PC-3 (cell line): ENCODE measurements around the gene ZNF385B. TPM values are rescaled to one million over a fixed set of nuclear protein-coding genes. Genes with fewer than 3 reads are reported as not detected.

Experiments
- ATAC-seq: fragments of 200-7000 bp; cut with Tn5 transposase; 2 replicates; pipeline ENCODE4 v1.9.1; 2020; ENCODE audit warnings: mild to moderate bottlenecking, moderate library complexity
- BruUV-seq: library from RNA; stranded (reverse); fragments of 400-500 nt; replicated peaks from 2 replicates; lab custom pipeline; 2021; lab: Mats Ljungman, UMichigan
- CTCF ChIA-PET: fragments of 300-600 bp; sonication (Branson Sonifier 250); formaldehyde crosslinking; loops from one replicate; lab custom pipeline; 2022; ENCODE audit warnings: antibody characterized with exemption; lab: Charles Lee
- POLR2A ChIA-PET: fragments of 300-600 bp; sonication (Branson Sonifier 250); formaldehyde crosslinking; loops from one replicate; lab custom pipeline; 2022; ENCODE audit warnings: antibody characterized with exemption; ENCODE audit not compliant: unreplicated experiment; lab: Charles Lee
- DNase-seq: peaks from one replicate; pipeline ENCODE4 v3.0.0-alpha.2; 2015
- H2AFZ ChIP-seq: fragments of 300-600 bp; sonication (generic); 2 replicates; pipeline ENCODE4 v1.6.0; 2016; ENCODE audit warnings: antibody characterized with exemption, low read length
- H3F3A ChIP-seq: fragments of 300-600 bp; sonication (generic); one replicate; pipeline ENCODE4 v1.6.0; 2017; ENCODE audit warnings: antibody characterized with exemption, low read length, control low read depth, mild to moderate bottlenecking; ENCODE audit not compliant: unreplicated experiment
- H3K27ac ChIP-seq: fragments of 300-600 bp; sonication (generic); 2 replicates; pipeline ENCODE4 v1.5.1; 2016; ENCODE audit warnings: mild to moderate bottlenecking, low read length
- H3K27me3 ChIP-seq: fragments of 300-600 bp; sonication (generic); 2 replicates; pipeline ENCODE4 v1.6.1; 2016; ENCODE audit warnings: low read length, mixed read lengths
- H3K36me3 ChIP-seq: fragments of 300-600 bp; sonication (generic); 2 replicates; pipeline ENCODE4 v1.6.1; 2016; ENCODE audit warnings: low read depth, mixed run types, low read length, mixed read lengths
- H3K4me1 ChIP-seq: fragments of 300-600 bp; sonication (generic); 2 replicates; pipeline ENCODE4 v1.5.1; 2016; ENCODE audit warnings: low read length; ENCODE audit not compliant: insufficient read depth
- H3K4me2 ChIP-seq: fragments of 300-600 bp; sonication (generic); 2 replicates; pipeline ENCODE4 v1.6.0; 2016; ENCODE audit warnings: low read length
- H3K4me3 ChIP-seq: fragments of 300-600 bp; sonication (generic); 2 replicates; pipeline ENCODE4 v1.5.1; 2016; ENCODE audit warnings: mild to moderate bottlenecking, low read length, mixed read lengths
- H3K79me2 ChIP-seq: fragments of 300-600 bp; sonication (generic); 2 replicates; pipeline ENCODE4 v1.6.1; 2017; ENCODE audit warnings: low read length, mixed read lengths
- H3K9ac ChIP-seq: fragments of 300-600 bp; sonication (generic); 2 replicates; pipeline ENCODE4 v1.6.0; 2016; ENCODE audit warnings: mild to moderate bottlenecking, low read length
- H3K9me2 ChIP-seq: fragments of 300-600 bp; sonication (generic); replicated peaks from 2 replicates; pipeline ENCODE4 v1.6.1; 2016; ENCODE audit warnings: mixed run types, low read length, mixed read lengths
- H3K9me3 ChIP-seq: fragments of 300-600 bp; sonication (generic); 2 replicates; pipeline ENCODE4 v1.6.1; 2016; ENCODE audit warnings: low read length, mixed read lengths
- H4K20me1 ChIP-seq: fragments of 300-600 bp; sonication (generic); 2 replicates; pipeline ENCODE4 v1.6.1; 2016; ENCODE audit warnings: low read length, mixed read lengths
- CTCF ChIP-seq: fragments of 300-600 bp; sonication (generic); conservative IDR thresholded peaks from 2 replicates; pipeline ENCODE4 v1.5.1; 2017; ENCODE audit warnings: antibody characterized with exemption, low read depth, mild to moderate bottlenecking, low read length
- EZH2 ChIP-seq: fragments of 300-600 bp; sonication (generic); IDR thresholded peaks from one replicate; pipeline ENCODE4 v1.6.1; 2017; ENCODE audit warnings: antibody characterized with exemption, mild to moderate bottlenecking, low read length; ENCODE audit not compliant: unreplicated experiment
- EZH2phosphoT487 ChIP-seq: fragments of 300-600 bp; sonication (generic); IDR thresholded peaks from 2 replicates; pipeline ENCODE4 v1.6.1; 2018; ENCODE audit warnings: mild to moderate bottlenecking, antibody characterized with exemption, low read length, borderline replicate concordance
- intact Hi-C: fragments of 100-400 bp; cut with micrococcal nuclease; formaldehyde crosslinking; loops from 2 replicates; pipeline ENCODE4 v1.9.0; 2023
- total RNA-seq: library from RNA; depleted of rRNA; stranded (reverse); fragments of >200 nt; gene quantifications from 2 replicates; pipeline ENCODE4 v1.2.3, GENCODE V29; 2014

ZNF385B gene
- total RNA-seq, 1 experiment from 2014 or later: 2.4 TPM

- Histone ChIP-seq H3K4me1 (no peaks in the 10 kb centered on the region), H3K9ac (no peak overlapping the region), H3K27ac (no peak overlapping the region), H3K79me2 (no peaks in the 10 kb centered on the region), H3K9me3 (no peaks in the 10 kb centered on the region), H3K27me3 (no peaks in the 10 kb centered on the region), H3F3A (no peaks in the 10 kb centered on the region), H3K36me3 (no peaks in the 10 kb centered on the region), H3K4me3 (no peak overlapping the region), H4K20me1 (no peaks in the 10 kb centered on the region), H3K9me2 (no peaks in the 10 kb centered on the region), H2AFZ (no peak overlapping the region), H3K4me2 (no peak overlapping the region)
- ChIA-PET CTCF (no interaction called here), POLR2A (no interaction called here)
- BruUV-seq: no TSS peak
- no peak for ATAC-seq
- intact Hi-C loops: no loop called here
- no peak for DNase-seq
- TF ChIP-seq CTCF (no peak), EZH2phosphoT487 (no peak), EZH2 (no peak)
Measured at GRCh38 chr2:179551539-179552045, 309.8 kb downstream of the ZNF385B start.

- no peak for ATAC-seq
- no peak for DNase-seq
- ChIA-PET POLR2A (no interaction called here), CTCF (no interaction called here)
- TF ChIP-seq EZH2phosphoT487: no peak
- no peak for TF ChIP-seq CTCF
- no peak for TF ChIP-seq EZH2
- Histone ChIP-seq H4K20me1 (no peaks in the 10 kb centered on the region), H3K9ac (no peak overlapping the region), H3K4me1 (no peaks in the 10 kb centered on the region), H3K27ac (no peak overlapping the region), H3F3A (no peaks in the 10 kb centered on the region), H2AFZ (no peak overlapping the region), H3K4me3 (no peak overlapping the region), H3K9me2 (no peaks in the 10 kb centered on the region), H3K79me2 (no peaks in the 10 kb centered on the region), H3K4me2 (no peak overlapping the region), H3K36me3 (no peaks in the 10 kb centered on the region), H3K9me3 (no peaks in the 10 kb centered on the region), H3K27me3 (no peaks in the 10 kb centered on the region)
- intact Hi-C loops: no loop called here
- BruUV-seq: no TSS peak
Measured at GRCh38 chr2:179550849-179551248, 310.6 kb downstream of the ZNF385B start.

GRCh38 chr2:179550214-179550613 lies 311.2 kb downstream of the ZNF385B start:
- Histone ChIP-seq H3F3A (no peaks in the 10 kb centered on the region), H4K20me1 (no peaks in the 10 kb centered on the region), H3K79me2 (no peaks in the 10 kb centered on the region), H3K9ac (no peak overlapping the region), H3K4me2 (no peak overlapping the region), H3K27me3 (no peaks in the 10 kb centered on the region), H3K4me3 (no peak overlapping the region), H3K4me1 (no peaks in the 10 kb centered on the region), H3K27ac (no peak overlapping the region), H2AFZ (no peak overlapping the region), H3K9me2 (no peaks in the 10 kb centered on the region), H3K9me3 (no peaks in the 10 kb centered on the region), H3K36me3 (no peaks in the 10 kb centered on the region)
- DNase-seq (no peak), ATAC-seq (no peak)
- intact Hi-C loops: no loop called here
- ChIA-PET CTCF (no interaction called here), POLR2A (no interaction called here)
- no TSS peak for BruUV-seq
- TF ChIP-seq EZH2phosphoT487: no peak
- no peak for TF ChIP-seq EZH2
- no peak for TF ChIP-seq CTCF
